ENCODE results near the gene PLXNA4.
A peak's percentile ranks its signal among the peaks of the same experiment; 100 is the strongest.
"Not testable (repeated sequence)": the region's sequence is repeated elsewhere in the genome, so short reads cannot be mapped to it uniquely, and the experiment has no call there.

Gene PLXNA4

DNA sequence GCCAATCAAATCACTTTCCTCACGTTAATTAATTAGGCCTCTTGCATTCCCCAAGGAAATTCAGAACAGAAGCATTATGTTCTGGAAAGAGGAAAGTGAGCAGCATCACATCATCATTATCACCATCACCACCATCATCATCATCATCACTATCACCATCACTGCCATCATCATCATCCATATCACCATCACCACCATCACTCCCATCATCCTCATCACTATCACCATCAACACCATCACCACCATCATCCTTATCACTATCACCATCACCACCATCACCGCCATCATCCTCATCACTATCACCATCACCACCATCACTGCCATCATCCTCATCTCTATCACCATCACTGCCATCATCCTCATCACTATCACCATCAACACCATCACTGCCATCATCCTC, 31.4 kb upstream of the PLXNA4 start:
- Mint-ChIP-seq H3K27me3 (peaks cover 6% of the 10 kb centered on the region), H3K27ac (no peak overlapping the region), H3K36me3 (ENCODE audit: low read depth) (no peaks in the 10 kb centered on the region), H3K4me3 (no peak overlapping the region), H3K9me3 (no peaks in the 10 kb centered on the region), H3K4me1 (ENCODE audit: low read depth) (no peaks in the 10 kb centered on the region)
- DNase-seq: no peak

- Mint-ChIP-seq H3K27me3 (no peaks in the 10 kb centered on the region), H3K36me3 (ENCODE audit: low read depth) (no peaks in the 10 kb centered on the region), H3K4me1 (ENCODE audit: low read depth) (peaks cover 3% of the 10 kb centered on the region), H3K9me3 (no peaks in the 10 kb centered on the region), H3K4me3 (no peak overlapping the region), H3K27ac (no peak overlapping the region)
- DNase-seq: no peak
Measured at GRCh38 chr7:132604121-132604520, 27.9 kb upstream of the PLXNA4 start.

DNA sequence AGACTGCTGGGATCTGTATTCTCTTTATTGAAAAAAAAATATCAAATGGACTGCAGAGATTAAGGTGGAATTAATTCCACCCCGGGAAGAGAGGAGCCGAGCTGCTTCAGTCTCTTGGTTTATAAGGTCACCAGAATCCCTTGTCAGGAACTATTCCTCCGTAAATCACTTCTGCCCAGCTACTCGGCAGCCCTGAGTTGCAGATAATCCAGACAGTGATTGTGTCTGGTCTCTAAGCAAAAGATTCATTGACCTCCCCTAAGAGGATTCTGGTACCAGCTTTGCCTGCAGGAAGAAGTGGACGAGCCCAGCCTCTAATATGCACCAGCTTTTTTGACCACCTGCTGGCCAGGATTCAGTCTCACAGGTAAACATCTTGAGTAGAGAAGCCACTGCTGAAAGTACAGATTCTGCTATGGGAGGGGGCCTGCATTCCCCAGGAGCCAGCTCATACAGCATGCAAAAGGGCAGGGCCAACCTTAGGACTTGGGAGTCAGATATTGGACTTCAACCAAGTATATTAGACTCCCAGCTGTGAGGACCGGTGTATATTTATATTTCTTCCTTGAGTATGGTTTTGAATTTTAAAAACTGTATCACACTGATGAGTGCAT, 27.1 kb upstream of the PLXNA4 start:
- Mint-ChIP-seq H3K9me3 (no peaks in the 10 kb centered on the region), H3K4me1 (ENCODE audit: low read depth) (peaks cover 3% of the 10 kb centered on the region), H3K27me3 (no peaks in the 10 kb centered on the region), H3K4me3 (no peak overlapping the region), H3K36me3 (ENCODE audit: low read depth) (no peaks in the 10 kb centered on the region), H3K27ac (no peak overlapping the region)
- no peak for DNase-seq

GRCh38 chr7:132601783-132602182, 25.5 kb upstream of the PLXNA4 start:
- no peaks in the 10 kb centered on the region for H3K36me3 Mint-ChIP-seq (ENCODE audit: low read depth)
- no peak overlapping the region for H3K4me3 Mint-ChIP-seq
- H3K9me3 Mint-ChIP-seq: no peaks in the 10 kb centered on the region
- no peak overlapping the region for H3K27ac Mint-ChIP-seq
- H3K4me1 Mint-ChIP-seq (ENCODE audit: low read depth): peaks cover 3% of the 10 kb centered on the region
- no peaks in the 10 kb centered on the region for H3K27me3 Mint-ChIP-seq
- no peak for DNase-seq

GRCh38 chr7:132596588-132596987, 20.3 kb upstream of the PLXNA4 start:
- Mint-ChIP-seq H3K4me1 (ENCODE audit: low read depth) (peaks cover 3% of the 10 kb centered on the region), H3K27ac (no peak overlapping the region), H3K4me3 (no peak overlapping the region), H3K9me3 (no peaks in the 10 kb centered on the region), H3K36me3 (ENCODE audit: low read depth) (no peaks in the 10 kb centered on the region), H3K27me3 (peaks cover 4% of the 10 kb centered on the region)
- DNase-seq: no peak

GRCh38 chr7:132594741-132595140, 18.5 kb upstream of the PLXNA4 start:
- not testable (repeated sequence) for H3K27ac Mint-ChIP-seq; H3K4me3 Mint-ChIP-seq; DNase-seq; H3K4me1 Mint-ChIP-seq (ENCODE audit: low read depth); H3K36me3 Mint-ChIP-seq (ENCODE audit: low read depth); H3K9me3 Mint-ChIP-seq; H3K27me3 Mint-ChIP-seq

- DNase-seq: no peak
- Mint-ChIP-seq H3K27ac (no peak overlapping the region), H3K27me3 (peaks cover 4% of the 10 kb centered on the region), H3K4me1 (ENCODE audit: low read depth) (no peaks in the 10 kb centered on the region), H3K9me3 (no peaks in the 10 kb centered on the region), H3K4me3 (no peak overlapping the region), H3K36me3 (ENCODE audit: low read depth) (no peaks in the 10 kb centered on the region)
Measured at GRCh38 chr7:132592936-132593335, 16.7 kb upstream of the PLXNA4 start.

- Mint-ChIP-seq H3K27ac (no peak overlapping the region), H3K27me3 (peaks cover 5% of the 10 kb centered on the region), H3K4me1 (ENCODE audit: low read depth) (no peaks in the 10 kb centered on the region), H3K36me3 (ENCODE audit: low read depth) (no peaks in the 10 kb centered on the region), H3K9me3 (no peaks in the 10 kb centered on the region), H3K4me3 (no peak overlapping the region)
- DNase-seq: no peak
Measured at GRCh38 chr7:132592231-132592920, 16.1 kb upstream of the PLXNA4 start.

DNA sequence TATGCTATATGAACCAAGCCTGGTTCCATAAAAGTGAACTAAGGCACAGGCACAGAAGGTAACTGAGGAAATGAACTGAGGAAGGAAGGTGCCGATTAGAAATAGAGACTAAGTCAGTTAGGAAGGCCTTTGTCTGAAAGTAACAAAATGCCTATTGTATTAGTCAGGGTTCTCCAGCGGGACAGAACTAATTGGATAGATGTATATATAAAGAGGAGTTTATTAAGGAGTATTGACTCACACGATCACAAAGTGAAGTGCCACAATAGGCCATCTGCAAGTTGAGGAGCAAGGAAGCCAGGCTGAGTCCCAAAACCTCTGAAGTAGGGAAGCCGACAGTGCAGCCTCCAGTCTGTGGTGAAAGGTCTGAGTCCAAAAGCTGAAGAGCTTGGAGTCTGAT, 13.9 kb upstream of the PLXNA4 start:
- peaks cover 3% of the 10 kb centered on the region for H3K27me3 Mint-ChIP-seq
- no peaks in the 10 kb centered on the region for H3K36me3 Mint-ChIP-seq (ENCODE audit: low read depth)
- H3K4me3 Mint-ChIP-seq: no peak overlapping the region
- no peaks in the 10 kb centered on the region for H3K4me1 Mint-ChIP-seq (ENCODE audit: low read depth)
- H3K27ac Mint-ChIP-seq: no peak overlapping the region
- H3K9me3 Mint-ChIP-seq: no peaks in the 10 kb centered on the region
- no peak for DNase-seq

GRCh38 chr7:132588596-132588995, 12.3 kb upstream of the PLXNA4 start:
- no peaks in the 10 kb centered on the region for H3K36me3 Mint-ChIP-seq (ENCODE audit: low read depth)
- H3K27me3 Mint-ChIP-seq: peaks cover 3% of the 10 kb centered on the region
- DNase-seq: no peak
- H3K4me3 Mint-ChIP-seq: no peak overlapping the region
- no peaks in the 10 kb centered on the region for H3K4me1 Mint-ChIP-seq (ENCODE audit: low read depth)
- H3K27ac Mint-ChIP-seq: no peak overlapping the region
- no peaks in the 10 kb centered on the region for H3K9me3 Mint-ChIP-seq

DNA sequence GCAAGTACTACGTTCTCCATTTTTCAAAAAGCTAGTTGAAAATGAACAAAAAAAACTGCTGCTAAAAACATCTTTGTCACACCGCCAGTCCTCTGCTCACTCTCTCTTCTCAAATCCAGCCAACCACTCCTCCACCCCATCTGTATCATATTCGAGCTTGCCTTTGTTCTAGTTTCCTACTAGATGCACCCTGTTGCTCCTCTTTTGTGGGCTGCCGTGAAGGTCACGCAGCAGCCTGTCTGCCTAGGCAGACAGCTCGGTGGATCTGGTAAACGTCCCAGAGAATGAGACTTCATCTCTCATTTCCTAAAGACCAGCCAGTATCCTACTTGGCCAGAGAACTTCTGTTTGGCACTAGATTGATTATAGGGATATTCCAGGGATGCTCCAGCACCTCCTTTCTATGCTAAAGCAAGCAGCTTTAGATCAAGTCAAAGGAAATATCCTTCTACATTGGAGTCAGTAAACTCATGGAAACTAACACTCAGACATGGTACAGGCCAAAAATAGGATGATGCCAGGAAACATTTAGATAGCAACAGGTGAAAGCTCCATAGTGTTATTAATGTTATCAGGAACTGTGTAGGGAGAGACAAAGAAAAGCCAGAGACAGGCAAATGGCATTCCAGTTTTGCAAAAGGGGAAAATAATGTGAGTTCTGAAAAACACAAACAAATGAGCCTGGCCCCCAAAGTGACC, 8.7 kb upstream of the PLXNA4 start:
- no peak overlapping the region for H3K4me3 Mint-ChIP-seq
- peaks cover 28% of the 10 kb centered on the region for H3K27me3 Mint-ChIP-seq
- peaks cover 2% of the 10 kb centered on the region for H3K4me1 Mint-ChIP-seq (ENCODE audit: low read depth)
- DNase-seq: no peak
- no peak overlapping the region for H3K27ac Mint-ChIP-seq
- no peaks in the 10 kb centered on the region for H3K36me3 Mint-ChIP-seq (ENCODE audit: low read depth)
- H3K9me3 Mint-ChIP-seq: no peaks in the 10 kb centered on the region

DNA sequence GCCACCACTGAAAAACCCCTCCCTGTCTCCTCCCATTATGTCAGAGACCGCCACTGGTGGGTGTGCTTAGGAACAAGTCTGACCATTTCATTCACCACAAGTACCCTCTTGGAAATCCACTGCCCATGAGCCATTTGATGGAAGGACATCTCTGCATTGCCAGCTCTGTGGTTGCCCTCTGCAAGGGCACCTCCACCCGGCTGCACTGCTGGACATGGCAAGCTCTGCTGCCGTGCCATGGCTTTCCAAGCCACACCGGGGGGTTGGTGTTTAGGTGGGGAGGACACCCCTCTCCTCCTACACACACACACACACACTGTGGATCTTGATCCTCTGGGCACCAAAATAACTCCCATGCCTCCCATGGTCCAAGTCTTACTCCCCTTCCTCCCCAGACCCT, 5.2 kb upstream of the PLXNA4 start:
- H3K27ac Mint-ChIP-seq: no peak overlapping the region
- H3K4me3 Mint-ChIP-seq: no peak overlapping the region
- no peaks in the 10 kb centered on the region for H3K9me3 Mint-ChIP-seq
- H3K4me1 Mint-ChIP-seq (ENCODE audit: low read depth): peaks cover 4% of the 10 kb centered on the region
- DNase-seq: no peak
- H3K36me3 Mint-ChIP-seq (ENCODE audit: low read depth): no peaks in the 10 kb centered on the region
- H3K27me3 Mint-ChIP-seq: peaks cover 52% of the 10 kb centered on the region

- peak; percentile 71 for DNase-seq
- no peak overlapping the region for H3K4me3 Mint-ChIP-seq
- H3K9me3 Mint-ChIP-seq: no peaks in the 10 kb centered on the region
- H3K4me1 Mint-ChIP-seq (ENCODE audit: low read depth): peaks cover 8% of the 10 kb centered on the region
- H3K27ac Mint-ChIP-seq: no peak overlapping the region
- H3K36me3 Mint-ChIP-seq (ENCODE audit: low read depth): no peaks in the 10 kb centered on the region
- peaks cover 57% of the 10 kb centered on the region for H3K27me3 Mint-ChIP-seq
Measured at GRCh38 chr7:132580717-132581285, 4.5 kb upstream of the PLXNA4 start.

- DNase-seq: no peak
- Mint-ChIP-seq H3K9me3 (no peaks in the 10 kb centered on the region), H3K27ac (no peak overlapping the region), H3K4me1 (ENCODE audit: low read depth) (peaks cover 12% of the 10 kb centered on the region), H3K36me3 (ENCODE audit: low read depth) (no peaks in the 10 kb centered on the region), H3K4me3 (no peak overlapping the region), H3K27me3 (peaks cover 62% of the 10 kb centered on the region)
Measured at GRCh38 chr7:132580277-132580676, 4.0 kb upstream of the PLXNA4 start.
